HCT116 (cell line): Measurements from ENCODE around the gene PSMG3. TPM values are rescaled to one million over a fixed set of nuclear protein-coding genes. Genes with fewer than 3 reads are reported as not detected.

Experiments used
- ATAC-seq: fragments of 200-7000 bp; cut with Tn5 transposase; 2 replicates; pipeline ENCODE4 v1.9.1; 2020; ENCODE audit warnings: mild to moderate bottlenecking, moderate library complexity
- BruUV-seq: library from RNA; stranded (reverse); fragments of 400-500 nt; replicated peaks from 2 replicates; lab custom pipeline; 2021; lab: Mats Ljungman, UMichigan
- CTCF ChIA-PET: fragments of 300-600 bp; sonication (Branson Sonifier 250); formaldehyde crosslinking; loops from one replicate; lab custom pipeline; 2021; ENCODE audit warnings: antibody characterized with exemption; lab: Charles Lee
- POLR2A ChIA-PET: fragments of 300-600, 350-600 bp; sonication (Branson Sonifier 250); formaldehyde crosslinking; loops from one replicate; lab custom pipeline; 2021; ENCODE audit warnings: antibody characterized with exemption; lab: Charles Lee
- RAD21 ChIA-PET, 2 experiments: fragments of 300-600 bp; sonication (Branson Sonifier 250); formaldehyde crosslinking; loops; one replicate each; lab custom pipeline; 2023; ENCODE audit warnings: low total read pairs in 2 of 2; ENCODE audit not compliant: uncharacterized antibody in 2 of 2, unreplicated experiment in 2 of 2, low non-redundant PET in 1 of 2; lab: Charles Lee
- DNase-seq: peaks from one replicate; pipeline ENCODE4 v3.0.0-alpha.2; 2010; ENCODE audit warnings: low read depth, low spot score
- H2AFZ ChIP-seq: fragments of 200-600 bp; shearing (Covaris generic), sonication (generic); 2 replicates; pipeline ENCODE4 v1.6.1; 2017; ENCODE audit warnings: low read depth, mixed run types, mixed read lengths, antibody characterized with exemption, low read length; ENCODE audit not compliant: poor library complexity, severe bottlenecking
- H3K27ac ChIP-seq: 2 replicates; pipeline ENCODE4 v1.5.1; 2012; ENCODE audit warnings: low read depth, low read length
- H3K27me3 ChIP-seq: fragments of 200-600 bp; sonication (generic); 2 replicates; pipeline ENCODE4 v1.6.1; 2016; ENCODE audit warnings: mixed run types, low read length, mixed read lengths; ENCODE audit not compliant: insufficient read depth
- H3K36me3 ChIP-seq, 2 experiments: fragments of 200-500 bp in 1 of 2; fragments of 200-600 bp in 1 of 2; sonication (Bioruptor generic) in 1 of 2; sonication (generic) in 1 of 2; 2 replicates each; pipeline versions ENCODE4 v1.5.1 to v1.6.1; 2014 to 2016; ENCODE audit warnings: low read length in 2 of 2, inconsistent platforms in 1 of 2, mixed read lengths in 1 of 2, mixed run types in 1 of 2; ENCODE audit not compliant: insufficient read depth in 2 of 2, control insufficient read depth in 1 of 2
- H3K4me1 ChIP-seq, 2 experiments: fragments of 200-600 bp in 1 of 2; sonication (generic) in 1 of 2; 2 replicates each; pipeline versions ENCODE4 v1.5.1 to v1.6.1; 2012 to 2017; ENCODE audit warnings: low read length in 2 of 2, inconsistent platforms in 1 of 2, mild to moderate bottlenecking in 1 of 2, mixed read lengths in 1 of 2, mixed run types in 1 of 2, moderate library complexity in 1 of 2; ENCODE audit not compliant: insufficient read depth in 2 of 2, control insufficient read depth in 1 of 2
- H3K4me2 ChIP-seq: fragments of 200-600 bp; sonication (generic); 2 replicates; pipeline ENCODE4 v1.6.1; 2017; ENCODE audit warnings: mixed run types, low read length, mixed read lengths
- H3K4me3 ChIP-seq, 2 experiments: fragments of 200-600 bp in 1 of 2; sonication (generic) in 1 of 2; replicated peaks in 1 of 2; 2 replicates each; pipeline ENCODE4 v1.5.1; 2011 to 2016; ENCODE audit warnings: low read length in 2 of 2, control low read depth in 1 of 2, low read depth in 1 of 2, mild to moderate bottlenecking in 1 of 2, mixed read lengths in 1 of 2, mixed run types in 1 of 2
- H3K79me2 ChIP-seq: fragments of 200-600 bp; sonication (generic); 2 replicates; pipeline ENCODE4 v1.6.1; 2017; ENCODE audit warnings: mild to moderate bottlenecking, mixed run types, low read length, moderate library complexity, mixed read lengths; ENCODE audit not compliant: insufficient read depth
- H3K9ac ChIP-seq: fragments of 200-600 bp; sonication (generic); 2 replicates; pipeline ENCODE4 v1.6.1; 2016; ENCODE audit warnings: low read length, mixed read lengths
- H3K9me2 ChIP-seq: fragments of 200-600 bp; sonication (generic), shearing (Covaris generic); 2 replicates; pipeline ENCODE4 v1.6.1; 2017; ENCODE audit warnings: mixed run types, mild to moderate bottlenecking, moderate library complexity; ENCODE audit not compliant: insufficient read depth
- H3K9me3 ChIP-seq, 2 experiments: fragments of 200-500 bp in 1 of 2; fragments of 200-600 bp in 1 of 2; sonication (Bioruptor generic) in 1 of 2; sonication (generic) in 1 of 2; 2 replicates each; pipeline ENCODE4 v1.6.1; 2014 to 2017; ENCODE audit warnings: low read length in 2 of 2, mixed read lengths in 2 of 2, inconsistent platforms in 1 of 2, low read depth in 1 of 2, mild to moderate bottlenecking in 1 of 2, mixed run types in 1 of 2, moderate library complexity in 1 of 2; ENCODE audit not compliant: control insufficient read depth in 1 of 2, insufficient read depth in 1 of 2
- H4K20me1 ChIP-seq: fragments of 200-600 bp; sonication (generic), shearing (Covaris generic); 2 replicates; pipeline ENCODE4 v1.6.1; 2017; ENCODE audit warnings: mixed run types, mild to moderate bottlenecking, moderate library complexity; ENCODE audit not compliant: insufficient read depth
- CEBPB ChIP-seq: IDR thresholded peaks from 2 replicates; pipeline ENCODE4 v1.6.1; 2012; ENCODE audit warnings: low read depth
- FOSL1 ChIP-seq: IDR thresholded peaks from 2 replicates; pipeline ENCODE4 v1.6.1; 2012; ENCODE audit warnings: low read depth
- JUND ChIP-seq: IDR thresholded peaks from 2 replicates; pipeline ENCODE4 v1.6.1; 2012
- POLR2A ChIP-seq: IDR thresholded peaks from 2 replicates; pipeline ENCODE4 v1.7.0; 2011; ENCODE audit warnings: borderline replicate concordance; ENCODE audit not compliant: insufficient read depth, insufficient read length; ENCODE audit errors: extremely low read depth
- POLR2AphosphoS5 ChIP-seq: IDR thresholded peaks from 2 replicates; pipeline ENCODE4 v1.6.1; 2011; ENCODE audit warnings: mild to moderate bottlenecking, low read depth, low read length, moderate library complexity
- REST ChIP-seq: IDR thresholded peaks from 2 replicates; pipeline ENCODE4 v1.6.1; 2012; ENCODE audit warnings: low read depth
- SP1 ChIP-seq: IDR thresholded peaks from 2 replicates; pipeline ENCODE4 v1.6.1; 2012; ENCODE audit warnings: low read depth
- YY1 ChIP-seq: IDR thresholded peaks from 2 replicates; pipeline ENCODE4 v1.6.1; 2011; ENCODE audit warnings: low read length, low read depth, moderate library complexity, mild to moderate bottlenecking; ENCODE audit not compliant: insufficient replicate concordance; ENCODE audit errors: extremely low read depth
- ZNF274 ChIP-seq: fragments of 200-500 bp; sonication (Bioruptor generic); IDR thresholded peaks from 2 replicates; pipeline ENCODE4 v1.6.1; 2014; ENCODE audit warnings: mild to moderate bottlenecking, low read depth, low read length, inconsistent platforms
- intact Hi-C: fragments of 100-400 bp; cut with micrococcal nuclease; formaldehyde crosslinking; loops from 2 replicates; pipeline ENCODE4 v1.10.0; 2022
- total RNA-seq: library from RNA; stranded (reverse); gene quantifications from one replicate; pipeline ENCODE4 v1.2.1, GENCODE V29; 2021; ENCODE audit not compliant: unreplicated experiment

Gene PSMG3
- total RNA-seq, 1 experiment from 2014 or later, result 60.9 TPM

DNA sequence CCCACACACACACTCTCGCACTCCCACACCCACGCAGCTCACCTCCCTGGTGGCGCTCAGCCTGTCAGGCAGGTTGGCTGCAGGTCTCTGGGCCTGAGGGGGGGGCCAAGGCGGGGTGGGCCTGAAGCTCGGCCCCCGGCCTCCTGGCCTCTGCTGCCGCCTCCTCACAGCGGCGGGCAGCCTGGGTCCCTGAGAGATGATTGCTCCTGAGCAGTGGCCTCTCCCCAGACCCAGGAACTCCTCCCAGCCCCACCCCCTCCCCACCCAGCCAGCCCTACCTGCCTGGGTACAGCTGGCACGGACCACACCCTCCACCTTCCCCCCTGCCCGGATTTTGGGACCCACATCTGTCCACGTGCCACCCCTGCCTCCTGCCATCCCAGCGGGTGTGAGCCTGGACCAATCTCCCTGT is 9.2 kb downstream of the PSMG3 start:
- TF ChIP-seq POLR2A, result no peak
- no peak for TF ChIP-seq JUND
- TF ChIP-seq YY1, result no peak
- no peak for TF ChIP-seq FOSL1
- no peak for TF ChIP-seq CEBPB
- no peak for TF ChIP-seq POLR2AphosphoS5
- TF ChIP-seq ZNF274, result no peak
- no peak for TF ChIP-seq SP1
- no peak for TF ChIP-seq REST
- RAD21 ChIA-PET, result no interaction called here
- Histone ChIP-seq H2AFZ (no peak overlapping the region), H3K4me2 (no peak overlapping the region), H3K27me3 (no peaks in the 10 kb centered on the region), H3K9me2 (no peaks in the 10 kb centered on the region), H4K20me1 (no peaks in the 10 kb centered on the region), H3K4me3 (no peak overlapping the region), H3K9me3 (no peaks in the 10 kb centered on the region), H3K36me3 (no peaks in the 10 kb centered on the region), H3K27ac (no peak overlapping the region), H3K79me2 (no peaks in the 10 kb centered on the region), H3K4me1 (peaks cover 36 to 66% of the 10 kb centered on the region in 2 experiments), H3K9ac (no peak overlapping the region)
- POLR2A ChIA-PET, result no interaction called here
- no TSS peak for BruUV-seq
- CTCF ChIA-PET, result no interaction called here
- no peak for ATAC-seq
- no peak for DNase-seq
- intact Hi-C loops, result no loop called here
